Stimulated activated CD8-positive, alpha-beta memory T cell treated with anti-CD3 and anti-CD28 coated beads, Interleukin-7, amount 100 ng/mL, for 1 hour (primary cell): Measurements from ENCODE around the gene LRG1.
"Not testable (repeated sequence)": the region's sequence is repeated elsewhere in the genome, so short reads cannot be mapped to it uniquely, and the experiment has no call there.

Experiments
- DNase-seq, 2 donors: peaks; one replicate each; pipeline ENCODE4 v3.0.0-alpha.2; 2020; ENCODE audit warnings: low read depth in 2 of 2

The LRG1 gene

DNA sequence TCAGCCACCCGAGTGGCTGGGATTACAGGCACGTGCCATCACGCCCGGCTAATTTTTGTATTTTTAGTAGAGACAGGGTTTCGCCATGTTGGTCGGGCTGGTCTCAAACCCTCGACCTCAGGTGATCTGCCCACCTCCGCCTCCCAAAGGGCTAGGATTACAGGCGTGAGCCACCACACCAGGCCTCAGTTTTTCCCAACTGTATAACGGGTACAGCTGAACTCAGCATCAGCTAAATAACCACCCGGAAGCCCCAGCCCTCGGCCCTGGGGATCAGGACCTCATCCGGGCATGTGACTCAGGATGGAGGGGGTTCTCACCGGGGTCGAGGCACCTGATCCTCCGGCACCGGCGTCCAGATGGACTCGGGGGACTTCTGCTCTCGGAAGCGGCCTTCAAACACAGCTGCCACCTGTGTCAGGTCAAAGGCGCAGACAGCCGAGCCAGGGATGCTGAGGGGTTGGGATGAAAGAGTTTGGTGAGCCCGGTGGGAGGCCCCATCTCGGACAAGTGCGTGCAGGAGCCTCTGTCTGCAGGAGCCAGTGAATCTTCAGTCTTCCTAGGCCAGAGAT lies 10.7 kb upstream of the LRG1 start:
- no peak for DNase-seq

DNA sequence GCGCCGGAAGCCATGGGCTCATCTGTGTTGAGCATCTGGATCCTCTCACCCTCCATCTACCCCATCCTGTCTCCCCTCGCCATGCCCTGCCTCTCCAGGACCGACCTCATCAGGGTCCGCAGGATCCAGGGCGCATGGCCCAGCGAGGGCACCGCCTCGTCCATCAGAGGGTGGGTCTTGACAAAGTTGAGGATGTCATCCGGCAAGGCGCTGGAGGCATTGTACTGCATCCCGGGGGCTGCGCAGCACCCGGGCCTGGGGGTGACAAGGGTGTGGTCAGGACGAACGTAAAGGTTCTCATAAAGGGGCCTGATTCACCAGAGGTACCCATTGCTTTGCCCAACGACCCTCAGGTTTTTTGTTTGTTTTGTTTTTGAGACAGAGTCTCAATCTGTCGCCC lies 10.2 kb upstream of the LRG1 start:
- DNase-seq = no peak

DNA sequence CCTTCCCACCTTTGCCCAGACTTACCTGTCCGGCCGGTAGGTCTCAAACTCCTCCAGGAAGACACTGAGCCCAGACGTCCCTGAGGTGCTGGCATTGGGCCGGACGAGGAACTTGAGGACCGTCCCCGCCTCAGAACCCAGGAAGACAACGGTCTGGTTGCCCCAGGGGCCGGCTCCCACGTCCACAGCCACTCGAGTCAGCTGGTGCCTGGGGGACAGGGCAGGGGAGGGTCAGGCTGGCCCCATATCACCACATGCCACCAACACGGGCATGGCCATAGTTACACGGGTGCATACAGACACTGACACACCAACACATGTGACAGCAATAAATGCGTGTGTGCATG lies 8.4 kb upstream of the LRG1 start:
- DNase-seq = no peak

DNA sequence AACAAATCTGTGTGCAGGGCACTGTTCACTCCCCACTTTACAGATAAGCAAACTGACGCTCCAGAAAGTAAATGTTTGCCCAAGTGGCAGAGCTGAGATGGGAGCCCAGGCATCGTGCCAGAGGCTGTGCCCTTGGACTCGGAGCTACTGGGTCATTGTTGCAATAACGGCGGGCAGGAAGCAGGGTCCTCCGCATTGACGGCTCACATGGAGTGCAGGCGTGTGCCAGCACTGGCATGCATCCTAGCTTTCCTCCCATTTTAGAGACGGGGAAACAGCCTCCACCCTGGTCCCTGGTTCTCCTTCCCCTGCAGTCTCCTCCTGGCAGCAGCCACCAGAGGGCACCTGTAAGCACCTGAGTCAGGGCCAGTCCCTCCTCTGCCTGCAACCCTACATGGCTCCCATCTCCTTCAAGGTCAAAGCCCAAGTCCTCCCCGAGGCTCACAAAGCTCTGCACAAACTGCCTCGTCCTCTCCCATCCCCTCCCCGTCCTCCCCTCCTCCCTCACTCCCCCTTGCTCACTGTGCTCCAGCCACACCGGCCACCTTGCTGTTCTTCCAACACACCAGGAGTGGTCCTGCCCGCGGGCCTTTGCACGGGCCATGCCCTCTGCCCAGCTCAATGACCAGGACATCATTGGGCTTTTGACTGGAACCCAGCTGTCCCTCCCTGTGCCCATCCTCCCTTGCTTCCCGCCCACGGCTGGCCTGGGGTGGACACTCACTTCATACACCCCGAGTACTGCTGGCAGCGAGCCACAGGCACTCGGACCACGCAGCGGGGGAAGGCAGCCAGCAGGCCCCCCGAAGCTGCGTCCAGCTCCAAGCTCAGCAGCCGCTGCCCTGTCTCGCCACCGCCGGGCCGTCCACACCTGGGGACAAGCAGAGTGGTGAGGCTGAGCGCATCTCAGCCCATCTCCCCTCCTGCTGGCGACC lies 7.7 kb upstream of the LRG1 start:
- no peak for DNase-seq

DNA sequence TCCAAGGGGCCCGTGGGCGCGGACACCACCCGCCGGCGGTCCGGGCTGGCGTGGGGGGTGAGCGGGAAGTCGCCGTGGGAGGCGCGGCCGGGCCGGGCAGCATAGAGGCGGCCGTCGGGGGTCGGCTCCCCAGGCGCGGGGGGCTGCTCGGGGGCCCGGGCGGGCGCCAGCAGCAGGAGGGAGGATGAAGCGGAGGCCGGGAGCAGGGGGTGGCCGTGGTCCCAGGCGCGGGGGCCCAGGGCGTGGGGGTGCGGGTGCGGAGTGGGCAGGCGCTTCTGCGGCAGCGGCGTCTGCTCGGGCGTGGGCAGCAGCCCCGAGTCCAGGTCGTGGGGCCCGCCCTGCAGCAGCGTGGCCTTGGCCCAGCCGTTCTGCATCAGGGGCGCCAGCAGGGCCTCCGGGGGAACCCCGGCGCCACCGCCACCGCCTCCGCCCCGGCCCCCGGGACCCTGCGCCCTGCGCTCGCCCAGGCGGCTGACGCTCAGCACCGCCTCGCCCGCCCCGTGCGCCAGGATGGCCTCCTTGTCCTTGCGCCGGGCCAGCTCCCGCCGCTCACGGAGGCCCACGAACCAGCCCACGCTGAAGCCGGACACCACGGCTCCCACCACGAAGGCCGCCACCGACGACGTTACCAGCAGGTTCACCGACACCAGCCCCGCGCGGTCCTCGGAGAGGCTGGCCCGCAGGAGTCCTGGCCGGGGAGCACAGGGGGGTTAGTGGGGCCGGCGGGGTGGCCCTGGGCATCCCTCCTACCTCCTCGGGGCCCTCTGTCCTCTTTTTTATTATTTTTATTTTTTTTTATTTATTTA lies 4.2 kb upstream of the LRG1 start:
- no peak for DNase-seq

DNA sequence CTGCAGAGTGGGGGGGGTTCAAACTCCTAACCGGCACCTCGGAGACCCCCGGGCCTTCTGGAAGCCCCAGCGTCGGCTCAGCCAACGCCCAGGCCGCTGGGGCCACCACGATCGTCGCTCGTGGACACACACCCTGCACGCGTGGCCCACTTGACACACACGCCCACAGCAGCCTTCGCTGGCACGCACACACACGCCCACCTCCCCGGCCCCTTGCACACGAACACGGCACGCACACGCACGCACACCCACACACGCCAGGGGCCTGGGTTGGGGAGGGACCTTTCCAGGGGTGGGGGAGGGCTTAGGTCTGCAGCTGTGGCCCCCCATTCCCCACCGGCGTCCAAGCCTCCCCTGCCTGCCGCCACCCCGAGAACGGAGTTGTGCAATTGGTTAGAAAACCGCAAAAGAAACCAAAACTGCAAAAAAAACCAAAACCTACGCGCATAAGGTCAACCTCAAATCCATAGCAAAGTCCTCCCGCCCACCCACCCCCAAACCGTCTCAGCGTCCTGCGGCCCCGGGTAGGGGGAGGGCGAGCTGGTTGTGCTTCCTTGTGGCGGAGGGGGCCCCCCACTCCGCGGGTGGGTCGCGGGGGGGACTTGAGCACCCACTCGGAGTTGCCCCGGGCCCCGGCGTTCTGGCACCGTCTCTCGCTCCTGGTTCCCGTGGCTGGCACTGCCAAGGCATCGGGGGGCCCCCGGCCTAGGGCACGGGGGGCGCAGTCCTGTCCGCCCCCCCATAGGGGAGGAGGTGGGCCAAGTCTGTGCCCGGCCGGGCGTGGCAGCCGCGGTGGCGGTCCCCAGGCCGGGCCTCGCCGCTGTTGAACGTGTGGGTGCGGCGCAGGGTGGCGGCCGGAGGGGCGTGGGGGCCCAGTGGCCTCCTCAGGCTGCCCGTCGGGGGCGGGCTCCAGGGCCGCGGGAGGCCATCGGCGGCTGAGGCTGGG lies 3.3 kb upstream of the LRG1 start:
- no peak for DNase-seq

DNA sequence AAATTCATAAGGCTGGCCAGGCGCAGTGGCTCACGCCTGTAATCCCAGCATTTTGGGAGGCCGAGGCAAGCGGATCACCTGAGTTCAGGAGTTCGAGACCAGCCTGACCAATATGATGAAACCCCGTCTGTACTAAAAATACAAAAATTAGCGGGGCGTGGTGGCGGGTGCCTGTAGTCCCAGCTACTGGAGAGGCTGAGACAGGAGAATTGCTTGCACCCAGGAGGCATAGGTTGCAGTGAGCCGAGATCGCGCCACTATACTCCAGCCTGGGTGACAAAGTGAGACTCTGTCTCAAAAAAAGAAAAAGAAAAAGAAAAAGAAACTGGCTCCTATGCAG lies 1.9 kb upstream of the LRG1 start:
- not testable (repeated sequence) for DNase-seq

DNA sequence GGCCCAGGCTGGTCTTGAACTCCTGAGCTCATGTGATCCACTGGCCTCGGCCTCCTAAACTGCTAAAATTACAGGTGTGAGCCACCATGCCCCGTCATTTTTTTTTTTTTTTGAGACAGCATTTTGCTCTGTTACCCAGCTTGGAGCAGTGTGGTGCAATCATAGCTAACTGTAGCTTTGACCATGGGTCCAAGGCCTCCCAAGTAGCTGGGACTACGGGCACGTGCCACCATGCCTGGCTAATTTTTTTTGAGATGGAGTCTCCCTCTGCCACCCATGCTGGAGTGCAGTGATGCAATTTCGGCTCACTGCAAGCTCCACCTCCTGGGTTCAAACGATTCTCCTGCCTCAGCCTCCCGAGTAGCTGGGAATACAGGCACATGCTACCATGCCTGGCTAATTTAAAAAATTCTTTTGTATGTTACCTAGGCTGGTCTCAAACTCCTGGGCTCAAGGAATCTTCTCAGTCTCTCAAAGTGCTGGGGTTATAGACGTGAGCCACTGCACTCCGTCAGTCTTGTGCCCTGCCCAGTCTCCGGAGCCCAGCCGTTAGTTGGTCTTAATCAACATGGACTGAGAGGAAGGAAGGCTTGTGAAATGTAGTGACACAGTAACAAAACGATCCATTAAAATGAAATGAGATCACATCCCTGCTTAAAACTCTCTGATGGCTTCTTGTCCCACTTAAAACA lies 1.4 kb upstream of the LRG1 start:
- DNase-seq = no peak

DNA sequence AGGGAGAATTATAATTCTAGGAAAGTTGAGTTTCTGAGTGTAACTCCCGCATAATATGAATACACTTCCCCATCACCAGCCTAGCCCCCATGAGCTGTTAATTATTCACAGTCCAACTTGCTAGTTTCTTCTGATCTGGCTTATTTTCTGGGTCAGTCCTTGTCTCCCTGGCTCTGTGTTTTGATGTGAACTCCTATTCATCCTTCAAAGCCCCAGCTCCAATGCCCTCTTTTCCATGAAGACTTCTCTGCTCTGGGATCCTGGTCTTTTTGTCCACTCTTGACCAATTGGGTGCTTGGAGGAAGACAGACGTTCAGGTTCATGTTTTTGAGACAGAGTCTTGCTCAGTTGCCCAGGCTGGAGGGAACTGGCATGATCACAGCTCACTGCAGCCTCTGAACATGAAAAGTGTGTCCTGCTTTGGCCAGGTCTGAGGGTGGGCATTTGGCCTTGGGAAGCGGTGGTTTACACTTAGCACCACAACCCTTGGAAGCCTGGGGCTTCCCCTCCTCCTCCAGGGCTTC lies 605 bp downstream of the LRG1 start:
- no peak for DNase-seq

DNA sequence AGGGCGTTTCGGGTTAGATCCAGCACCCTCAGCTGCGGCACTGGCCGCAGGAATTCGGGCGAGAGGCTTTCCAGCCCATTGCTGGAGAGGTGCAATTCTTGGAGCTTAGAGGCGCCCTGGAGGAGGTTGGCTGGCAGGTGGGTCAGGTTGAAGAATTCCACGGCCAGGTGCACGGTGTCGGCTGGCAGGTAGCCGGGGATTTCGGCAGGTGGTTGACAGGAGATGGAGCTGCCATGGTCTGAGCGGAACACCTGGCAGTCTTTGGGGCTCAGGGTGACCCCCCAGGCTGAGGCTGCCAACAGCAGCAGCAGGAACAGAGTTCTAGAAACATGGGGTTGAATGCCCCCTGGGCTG lies 1.3 kb downstream of the LRG1 start:
- no peak for DNase-seq

DNA sequence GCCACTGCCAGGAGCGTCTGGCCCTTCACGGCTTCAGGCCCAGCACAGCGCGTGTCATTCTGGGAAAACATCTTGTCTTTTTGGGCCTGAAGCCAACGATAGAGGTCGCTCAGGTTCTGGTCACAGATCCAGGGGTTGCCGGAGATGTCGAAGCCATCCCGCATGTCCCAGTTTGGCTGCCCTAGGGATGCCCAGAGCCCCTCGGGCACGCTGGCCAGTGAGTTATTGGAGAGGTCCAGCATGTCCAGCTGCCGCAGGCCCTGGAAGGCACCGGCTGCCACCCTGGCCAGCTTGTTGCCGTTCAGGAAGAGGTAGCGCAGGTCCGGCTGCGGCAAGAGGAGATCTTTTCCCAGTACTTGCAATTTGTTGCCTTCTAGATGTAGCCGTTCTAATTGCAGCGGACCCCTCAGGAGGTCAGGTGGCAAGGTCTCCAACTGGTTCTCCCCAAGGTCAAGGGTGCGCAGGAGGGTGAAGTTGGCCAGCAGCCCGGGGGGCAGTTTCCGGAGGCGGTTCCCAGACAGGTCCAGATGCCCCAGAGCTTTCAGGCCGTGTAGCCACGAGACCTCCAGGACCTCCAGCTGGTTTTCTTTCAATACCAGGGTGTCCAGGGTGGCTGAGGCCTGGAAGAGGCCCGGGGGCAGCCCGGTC lies 1.8 kb downstream of the LRG1 start:
- no peak for DNase-seq

DNA sequence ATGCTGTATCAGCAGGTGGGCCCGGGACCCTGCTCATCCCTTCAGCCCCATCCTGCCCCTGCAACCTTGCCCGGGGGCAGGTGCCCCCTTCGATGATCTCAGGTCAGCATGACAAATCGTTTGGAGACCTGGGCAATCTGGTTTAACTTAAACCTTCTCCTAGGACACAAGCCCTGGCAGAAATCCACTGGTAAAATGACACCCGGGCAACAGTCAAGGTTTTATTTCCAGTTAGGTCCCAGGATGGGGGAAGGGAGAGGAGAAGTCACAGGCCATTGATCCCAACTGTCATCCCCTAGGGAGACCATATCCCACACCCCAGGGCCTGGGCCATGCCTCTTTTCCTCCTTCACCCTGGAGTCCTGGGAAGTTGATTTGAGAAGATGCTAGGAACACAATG lies 3.0 kb downstream of the LRG1 start:
- DNase-seq = no peak

DNA sequence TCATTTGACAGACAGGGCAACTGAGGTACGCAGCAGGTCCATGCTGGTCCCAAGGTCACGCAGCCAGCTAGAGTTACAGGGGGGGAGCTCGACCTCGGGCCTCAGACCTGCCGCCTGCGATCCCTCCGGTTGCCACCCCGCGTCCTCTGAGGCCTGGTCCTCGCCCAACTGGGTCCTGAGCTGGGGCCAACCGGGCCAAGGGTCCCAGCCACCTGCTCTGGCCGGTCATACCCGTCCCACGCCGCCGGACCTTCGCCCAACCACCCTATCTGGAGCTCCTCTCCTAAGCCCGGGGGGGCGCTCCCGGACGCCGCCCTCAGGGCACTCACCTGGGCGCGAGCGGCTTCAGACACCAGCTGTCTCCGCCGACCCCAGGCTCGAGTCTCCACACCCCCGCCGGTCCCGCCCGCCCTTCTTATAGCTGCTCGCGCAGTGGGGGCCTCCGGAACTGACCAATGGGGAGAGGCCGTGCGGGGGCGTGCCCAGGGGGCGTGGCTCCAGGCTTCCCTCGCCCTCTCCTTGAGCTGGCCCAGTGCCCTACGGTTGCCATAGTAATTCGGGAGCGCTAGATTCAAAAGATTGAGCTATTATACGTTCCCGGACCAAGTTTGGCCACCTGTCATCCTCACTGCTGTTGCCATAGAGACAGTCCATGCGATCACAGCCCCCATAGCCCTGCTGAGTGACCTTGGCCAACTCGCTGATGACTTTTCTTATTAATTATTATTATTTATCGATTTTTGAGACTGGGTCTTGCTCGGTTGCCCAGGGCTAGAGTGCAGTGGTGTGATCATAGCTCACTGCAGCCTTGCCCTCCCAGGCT lies 4.8 kb downstream of the LRG1 start, which contains the start of gene PLIN5:
TSS of gene PLIN5 (minus strand) at position 389 of the 823 bp plus-strand sequence. CDS start 1,150 bp downstream, outside the sequence.
- no peak for DNase-seq

DNA sequence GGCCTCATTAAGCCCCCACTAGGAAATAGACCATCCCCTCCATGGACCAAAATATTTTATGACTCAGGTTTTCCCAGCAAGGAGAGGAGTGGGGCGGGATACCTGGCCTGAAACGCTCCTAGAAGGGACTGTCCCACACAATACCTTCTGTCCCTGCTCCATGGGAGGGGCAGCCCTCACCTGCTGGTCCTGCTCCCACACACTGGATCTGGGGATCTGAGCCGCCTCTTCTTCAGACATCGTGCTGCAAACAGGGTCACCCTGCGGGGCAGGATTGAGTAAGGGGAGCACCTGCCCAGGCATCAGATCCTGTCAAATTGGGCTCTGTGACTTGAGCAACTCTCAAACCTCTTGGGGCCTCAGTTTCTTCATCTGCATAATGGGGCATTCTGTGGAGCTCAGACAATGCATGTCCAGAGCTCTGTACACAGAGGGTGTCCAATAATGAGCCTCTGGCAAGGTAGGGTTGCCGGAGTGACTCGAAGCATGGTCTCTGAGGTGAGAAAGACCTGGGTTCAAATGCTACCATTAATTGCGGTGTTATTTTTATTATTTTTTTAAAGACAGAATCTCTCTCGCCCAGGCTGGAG lies 5.9 kb downstream of the LRG1 start:
- no peak for DNase-seq

DNA sequence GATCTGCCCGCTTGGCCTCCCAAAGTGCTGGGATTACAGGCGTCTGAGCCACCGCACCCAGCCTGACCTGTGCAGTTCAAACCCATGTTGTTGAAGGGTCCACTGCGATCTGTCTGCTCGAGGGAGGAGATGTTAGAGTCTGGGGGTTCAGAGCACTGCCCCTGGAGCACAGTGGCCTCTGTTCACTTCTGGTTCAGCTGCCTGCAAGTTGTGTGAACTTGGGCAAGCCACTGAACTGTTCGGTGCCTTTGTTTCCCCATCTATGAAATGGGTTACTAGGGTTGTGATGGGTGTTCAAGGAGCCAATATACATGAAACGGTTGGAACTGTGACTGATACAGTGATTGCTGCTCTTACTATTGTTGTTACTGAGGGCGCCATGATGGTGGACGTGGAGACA lies 6.5 kb downstream of the LRG1 start:
- DNase-seq = no peak

DNA sequence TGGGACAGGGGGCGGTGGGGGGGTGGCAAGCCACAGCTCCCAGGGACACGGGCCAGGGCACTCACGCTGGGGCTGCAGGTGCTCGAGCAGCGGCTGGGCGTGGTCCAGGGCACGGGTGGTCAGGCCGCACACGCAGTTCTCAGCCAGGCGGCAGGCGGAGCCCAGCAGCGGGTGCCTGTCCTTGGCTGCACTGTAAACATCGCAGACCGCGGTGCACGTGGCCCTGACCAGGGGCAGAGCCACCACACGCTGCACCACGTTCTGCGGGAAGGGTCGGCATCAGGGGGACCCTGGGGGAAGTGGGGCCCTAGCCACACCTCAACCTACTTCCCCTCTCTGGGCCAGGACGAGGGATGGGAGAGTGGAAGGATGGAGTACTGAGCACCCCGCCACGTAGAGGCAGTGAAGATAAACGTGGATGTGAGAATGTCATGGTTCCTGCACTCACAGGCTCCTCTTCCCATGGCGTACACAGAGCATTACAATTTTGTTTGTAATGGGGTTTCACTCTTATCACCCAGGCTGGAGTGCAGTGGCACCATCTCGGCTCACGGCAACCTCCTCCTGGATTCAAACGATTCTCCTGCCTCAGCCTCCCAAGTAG lies 8.2 kb downstream of the LRG1 start:
- DNase-seq = no peak

DNA sequence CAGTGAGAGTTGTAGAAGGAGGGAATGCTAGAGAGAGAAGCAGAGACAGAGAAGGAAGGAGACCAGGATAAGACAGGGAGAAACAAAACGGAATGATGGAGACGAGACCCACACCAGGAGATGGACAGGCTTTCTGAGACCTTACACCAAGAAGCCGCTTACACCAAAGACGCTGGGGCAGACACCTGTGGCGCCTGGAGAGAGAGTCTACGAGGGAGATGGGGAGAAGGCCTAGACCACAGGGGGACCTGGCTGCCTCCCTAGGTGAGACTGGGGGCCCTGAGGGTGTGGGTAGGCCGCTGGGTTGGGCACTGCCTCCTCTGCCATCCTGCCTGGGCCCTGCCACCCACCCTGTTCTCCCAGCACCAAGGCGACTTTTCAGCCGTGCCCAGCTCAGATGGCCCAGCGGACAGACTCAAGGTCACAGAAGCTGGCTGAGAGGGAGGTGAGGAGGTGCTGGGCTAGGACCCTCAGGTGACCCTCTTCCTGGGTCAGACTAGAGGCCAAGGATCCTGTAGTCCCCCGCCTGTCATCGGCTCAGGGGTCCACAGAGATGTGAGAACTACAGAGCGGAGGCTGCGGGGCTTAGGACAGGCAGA lies 9.8 kb downstream of the LRG1 start:
- DNase-seq = no peak

DNA sequence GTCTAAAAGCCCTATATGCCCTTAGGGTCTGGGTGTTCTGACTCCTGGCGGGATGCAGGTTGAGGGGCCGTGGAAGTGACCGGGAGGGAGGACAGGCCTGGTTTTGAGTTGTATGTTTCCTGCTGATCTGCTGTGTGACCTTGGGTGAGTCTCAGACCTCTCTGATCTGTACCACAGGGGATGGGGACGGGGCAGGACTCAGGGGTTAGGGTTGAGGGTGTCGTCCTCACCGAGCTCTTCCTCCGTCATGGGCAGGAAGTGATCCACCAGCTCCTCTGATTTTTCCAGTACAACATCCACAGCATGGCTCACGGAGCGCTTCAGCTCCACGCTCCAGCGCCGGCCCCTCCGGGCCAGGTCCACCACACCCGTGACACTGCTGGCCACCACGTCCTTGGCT lies 11.0 kb downstream of the LRG1 start:
- DNase-seq = no peak
